ENCODE measurements around the gene SPATS2L. TPM values are rescaled to one million over a fixed set of nuclear protein-coding genes. Genes with fewer than 3 reads are reported as not detected.
A peak's percentile ranks its signal among the peaks of the same experiment; 100 is the strongest.

SPATS2L gene
- total and polyA plus RNA-seq, 2 of the 13 experiments (the other 11 are each of a cell fraction or from before 2014, with no cell fraction given): 154 to 212 TPM

- WGBS (ENCODE audit: low lambda C conversion rate): 0% methylated on average over 1 of the region's 1 CpG
- Histone ChIP-seq H3K79me2 (ENCODE audit: insufficient read depth, low read length) (peaks cover 65% of the 10 kb centered on the region), H3K9ac (ENCODE audit: insufficient read depth, low read depth, low read length) (peak overlapping the region; percentile 82), H3K27ac (ENCODE audit: extremely low read length, insufficient read depth, low read length) (peak overlapping the region; percentile 98), H4K20me1 (ENCODE audit: insufficient read depth, low read length) (no peaks in the 10 kb centered on the region), H3K4me2 (ENCODE audit: low read depth, low read length) (peak overlapping the region; percentile 86), H3K27me3 (ENCODE audit: control insufficient read depth in 1 of 2, insufficient read depth in 2 of 2, low read length in 2 of 2) (no peaks in the 10 kb centered on the region), H3K4me1 (ENCODE audit: insufficient read depth, low read length) (peaks cover 83% of the 10 kb centered on the region), H2AFZ (ENCODE audit: low read length) (no peak overlapping the region), H3K9me3 (ENCODE audit: low read length) (no peaks in the 10 kb centered on the region), H3K4me3 (replicated peaks in 1 of 3; ENCODE audit: insufficient read depth in 1 of 3, low read depth in 2 of 3, low read length in 3 of 3) (peak overlapping the region in 2 of 3 experiments; percentile 28 to 42; a peak in 2 of 6 replicates), H3K36me3 (replicated peaks in 1 of 2; ENCODE audit: control insufficient read depth in 1 of 2, insufficient read depth in 2 of 2, low read length in 2 of 2) (peaks cover 22 to 45% of the 10 kb centered on the region in 2 experiments)
- ChIA-PET CTCF (ENCODE audit: low intra/inter-chr PET ratio, low total read pairs) (no interaction called here), POLR2A (interaction anchor here (0.5 to 4.7 kb wide), 10 partner anchors 8 to 459 kb away, joined by 3 to 47 read pairs (median 5); partner anchors contain the start of genes CLK1 and SPATS2L)
- DNase-seq (ENCODE audit: low spot score): peak; percentile 99
- intact Hi-C loops (cut with micrococcal nuclease; ENCODE audit: unreplicated experiment) (loop anchor here (1.0 to 10.0 kb wide), 7 partner anchors 39 to 421 kb away; no protein-coding TSS in a partner anchor), in situ Hi-C loops (cut with HindIII; ENCODE audit: extremely low pct_ligation_motif_present, low pct_unique_long_range_greater_than_20kb) (loop anchor here (5.0 to 10.0 kb wide), 2 partner anchors 98 to 181 kb away; partner anchors contain the start of gene SPATS2L)
- ATAC-seq: peak; percentile 98
- FAIRE-seq: peak; percentile 76
- TSS peak; percentile 87 for BruUV-seq (replicated peaks)
- TF ChIP-seq TOPORS (CRISPR knock-in tag; IDR thresholded peaks at IDR 0.05) (no peak), GMEB1 (CRISPR knock-in tag; IDR thresholded peaks at IDR 0.05; ENCODE audit: borderline replicate concordance) (0 out of 2 replicates have a peak, but pooled peaks have one; percentile 22), SMAD3 (CRISPR knock-in tag; IDR thresholded peaks at IDR 0.05) (0 out of 2 replicates have a peak, but pooled peaks have one; percentile 43), CENPX (CRISPR knock-in tag; IDR thresholded peaks at IDR 0.05) (no peak), CREB1 (IDR thresholded peaks at IDR 0.05) (peak; percentile 64; the same call in 1 of the 2 replicates), CREB1 (CRISPR knock-in tag; IDR thresholded peaks at IDR 0.05) (peak; percentile 74), ZNF136 (CRISPR knock-in tag; IDR thresholded peaks at IDR 0.05; ENCODE audit: low read depth) (no peak; the same call in 1 of the 2 replicates), ZNF775 (CRISPR knock-in tag; IDR thresholded peaks at IDR 0.05; ENCODE audit: borderline replicate concordance) (0 out of 2 replicates have a peak, but pooled peaks have one; percentile 30), ZKSCAN8 (CRISPR knock-in tag; IDR thresholded peaks at IDR 0.05; ENCODE audit: borderline replicate concordance) (peak; percentile 89; the same call in 1 of the 2 replicates), GLMP (CRISPR knock-in tag; IDR thresholded peaks at IDR 0.05; ENCODE audit: borderline replicate concordance) (no peak), HHEX (CRISPR knock-in tag; IDR thresholded peaks at IDR 0.05) (no peak), RAD21 (CRISPR knock-in tag; IDR thresholded peaks at IDR 0.05) (peak; percentile 7; the same call in 1 of the 2 replicates), TGIF2 (CRISPR knock-in tag; IDR thresholded peaks at IDR 0.05) (peak; percentile 89), ZNF543 (CRISPR knock-in tag; IDR thresholded peaks at IDR 0.05) (peak; percentile 88), GATAD2A (CRISPR knock-in tag; IDR thresholded peaks at IDR 0.05) (peak; percentile 98), MBD4 (IDR thresholded peaks at IDR 0.05; ENCODE audit: borderline replicate concordance, low read length) (peak; percentile 74; the same call in 1 of the 2 replicates), DRAP1 (CRISPR knock-in tag; IDR thresholded peaks at IDR 0.05) (peak; percentile 77), MIER3 (CRISPR knock-in tag; IDR thresholded peaks at IDR 0.05; ENCODE audit: borderline replicate concordance) (peak; percentile 25; the same call in 1 of the 2 replicates), ZC3H4 (CRISPR knock-in tag; IDR thresholded peaks at IDR 0.05; ENCODE audit: borderline replicate concordance) (no peak), ATF7-NPFF (CRISPR knock-in tag; IDR thresholded peaks at IDR 0.05; ENCODE audit: low read depth) (peak; percentile 43; the same call in 1 of the 2 replicates), TFDP2 (CRISPR knock-in tag; IDR thresholded peaks at IDR 0.05) (no peak)
Observed at GRCh38 chr2:200405599-200406298, 99.3 kb downstream of the SPATS2L start.
